HG03342 (cell line): Measurements from ENCODE around the gene TTYH3.
"Not testable (repeated sequence)": the region's sequence is repeated elsewhere in the genome, so short reads cannot be mapped to it uniquely, and the experiment has no call there.

Experiments used
- ATAC-seq: cut with Tn5 transposase; IDR thresholded peaks from one replicate; pipeline ENCODE4 v1.9.1; 2021; ENCODE audit warnings: mild to moderate bottlenecking, moderate library complexity; ENCODE audit not compliant: unreplicated experiment

Gene TTYH3

GRCh38 chr7:2601907-2602306, 29.9 kb upstream of the TTYH3 start:
- no peak for ATAC-seq

DNA sequence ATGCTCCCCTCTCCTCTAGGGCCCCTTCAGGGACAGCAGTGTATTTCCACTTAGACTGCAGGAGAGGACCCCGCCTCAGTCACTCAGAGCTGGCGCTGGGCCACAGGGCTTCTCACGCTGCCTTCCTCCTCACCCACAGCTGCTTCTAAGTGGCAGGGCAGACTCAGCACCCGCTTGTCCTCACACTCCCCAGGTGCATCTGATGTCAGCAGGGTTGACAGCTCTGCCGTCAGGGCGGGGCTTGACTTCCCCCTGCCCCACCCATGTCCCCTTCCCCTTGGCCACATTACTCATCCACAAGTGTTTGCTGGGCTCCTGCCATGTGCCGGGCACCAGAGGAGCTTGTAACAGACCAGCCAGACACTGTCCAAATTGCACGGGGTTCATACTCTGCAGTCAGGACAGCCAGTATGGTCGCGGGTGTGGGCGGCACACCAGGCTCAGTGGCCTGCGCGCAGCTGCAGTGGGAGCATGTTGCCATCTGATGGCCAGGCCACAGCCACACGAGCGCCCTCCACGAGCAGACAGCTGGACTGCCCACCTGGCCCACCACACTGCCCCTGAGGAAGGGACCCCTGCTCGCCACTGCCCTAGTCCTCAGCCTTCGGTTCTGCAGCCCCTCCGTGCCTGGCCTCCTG, 29.3 kb upstream of the TTYH3 start:
- no peak for ATAC-seq

DNA sequence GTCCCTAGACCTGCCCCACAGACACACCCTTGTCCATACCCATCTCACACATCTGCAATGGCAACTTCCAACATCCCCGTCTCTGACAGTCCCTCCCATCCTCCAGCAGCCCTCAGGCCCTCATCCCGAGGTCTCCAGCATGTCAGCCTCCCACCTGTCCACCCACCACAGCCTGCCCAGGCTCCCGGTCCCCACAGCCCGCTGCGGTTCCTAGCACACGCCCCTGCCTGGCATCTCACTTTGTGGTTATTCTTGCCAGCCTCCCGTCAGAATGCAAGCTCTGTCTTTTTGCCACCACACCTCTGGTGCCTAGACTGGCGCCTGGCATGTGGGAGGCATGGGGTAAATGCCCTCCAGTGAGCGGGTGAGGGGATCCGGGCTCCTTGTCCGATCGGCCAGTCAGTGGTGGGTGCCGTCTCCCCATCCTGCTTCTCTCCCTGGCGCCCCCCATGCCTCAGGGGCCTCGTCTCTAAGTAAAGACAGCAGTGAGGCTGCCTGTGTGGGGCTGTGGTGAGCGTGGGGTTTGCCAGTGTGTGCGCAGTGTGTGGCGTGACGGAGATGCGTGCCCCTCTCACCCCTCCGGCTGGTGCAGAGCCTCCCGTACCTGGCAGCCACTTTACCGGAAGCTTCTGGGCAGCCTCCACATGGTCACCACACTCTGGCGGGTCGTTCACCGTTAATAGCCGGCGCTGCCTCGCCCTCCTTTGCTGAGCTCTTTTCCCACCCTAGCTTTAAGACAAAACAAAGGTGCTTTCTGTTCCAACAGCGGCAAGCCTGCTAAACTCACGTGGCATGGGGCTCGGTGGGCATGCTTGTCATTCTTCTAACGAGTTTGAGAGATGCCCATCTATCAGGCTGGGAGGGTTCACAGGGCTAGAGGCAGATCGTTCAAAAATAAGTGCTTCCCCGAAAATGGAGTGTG, 28.5 kb upstream of the TTYH3 start:
- no peak for ATAC-seq

DNA sequence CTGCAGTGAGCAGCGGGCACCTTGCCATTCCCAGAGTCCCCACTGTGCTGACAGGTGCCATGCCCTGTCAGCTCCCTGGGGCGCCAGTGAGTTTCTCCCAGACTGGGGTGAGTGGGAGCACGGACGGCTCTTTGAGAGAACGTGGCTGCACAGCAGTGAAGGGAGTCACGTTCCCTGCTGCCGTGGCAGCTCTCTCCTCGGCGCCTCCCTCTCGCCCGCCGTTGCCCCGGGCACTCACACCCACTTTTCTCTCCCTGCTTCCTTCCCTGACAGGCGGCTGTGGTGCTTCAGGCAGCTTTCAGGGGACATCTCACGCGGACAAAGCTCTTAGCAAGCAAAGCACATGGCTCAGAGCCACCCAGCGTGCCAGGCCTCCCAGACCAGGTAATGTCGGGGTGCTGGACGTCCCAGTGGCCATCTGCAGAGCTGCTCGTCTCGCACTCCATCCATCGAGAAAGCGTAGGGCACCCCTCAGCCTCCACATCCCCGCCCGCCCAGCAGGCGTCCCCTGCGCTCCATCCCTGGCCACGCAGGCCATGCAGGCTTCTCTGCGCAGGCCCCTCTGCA, 27.1 kb upstream of the TTYH3 start:
- no peak for ATAC-seq

DNA sequence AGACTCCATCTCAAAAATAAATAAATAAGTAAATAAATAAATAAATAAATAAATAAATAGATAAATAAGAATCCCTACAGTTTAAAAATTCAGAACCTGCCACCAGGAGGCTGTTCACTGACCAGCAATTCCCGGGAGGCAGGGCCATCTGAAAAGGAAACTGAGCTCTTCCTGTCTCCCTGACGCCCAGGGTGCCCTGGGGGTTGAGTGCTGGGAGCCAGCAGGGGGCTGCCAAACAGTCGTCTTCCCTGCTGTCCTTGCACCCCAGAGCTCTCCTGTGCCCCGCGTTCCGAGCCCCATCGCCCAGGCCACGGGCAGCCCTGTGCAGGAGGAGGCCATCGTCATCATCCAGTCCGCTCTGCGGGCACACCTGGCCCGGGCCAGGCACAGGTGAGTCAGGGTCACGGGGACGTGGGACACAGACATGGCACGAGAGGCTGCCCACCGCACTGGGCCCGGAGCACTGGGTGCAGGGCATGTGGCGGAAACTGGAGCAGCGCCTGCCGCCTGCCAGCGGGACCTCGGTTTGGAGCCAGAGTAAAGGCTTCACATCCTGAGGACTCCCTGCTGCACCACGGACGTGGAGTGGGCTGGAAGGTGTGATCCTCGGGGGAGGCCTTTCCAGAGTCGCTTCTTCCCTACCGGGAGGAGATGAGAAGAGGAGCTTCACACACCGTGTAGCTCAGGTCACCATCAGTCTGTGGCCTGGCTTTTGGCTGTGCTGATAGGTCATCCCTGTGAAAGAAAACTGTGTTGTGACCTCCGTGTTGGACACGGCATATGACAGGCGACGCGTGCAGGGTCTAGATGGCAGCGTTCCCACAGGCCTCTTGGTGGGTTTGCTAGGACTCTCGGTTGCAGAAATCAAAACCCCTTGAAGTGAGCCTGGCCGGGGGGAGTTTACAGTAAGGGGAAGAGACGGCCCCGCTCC, 25.9 kb upstream of the TTYH3 start:
- ATAC-seq, result no peak

DNA sequence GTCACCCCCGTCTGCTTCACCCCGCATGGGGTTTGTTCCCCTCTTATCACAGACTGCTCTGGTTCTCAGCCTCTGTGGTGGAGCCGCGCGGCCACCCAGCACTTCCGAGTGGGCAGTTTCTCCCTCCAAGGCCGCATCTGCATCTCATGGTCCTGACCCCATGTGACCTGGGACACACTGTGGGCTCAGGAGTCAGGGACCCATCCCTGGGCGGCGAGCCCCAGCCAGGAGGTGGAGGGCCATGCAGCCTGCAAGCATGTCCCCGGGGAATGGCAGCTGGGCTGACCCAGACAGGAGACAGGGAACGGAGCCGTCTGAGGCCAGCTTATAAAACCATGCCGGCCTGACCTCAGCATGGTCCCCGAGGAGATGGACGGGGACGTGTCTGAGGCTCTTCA, 25.2 kb upstream of the TTYH3 start:
- ATAC-seq, result no peak

DNA sequence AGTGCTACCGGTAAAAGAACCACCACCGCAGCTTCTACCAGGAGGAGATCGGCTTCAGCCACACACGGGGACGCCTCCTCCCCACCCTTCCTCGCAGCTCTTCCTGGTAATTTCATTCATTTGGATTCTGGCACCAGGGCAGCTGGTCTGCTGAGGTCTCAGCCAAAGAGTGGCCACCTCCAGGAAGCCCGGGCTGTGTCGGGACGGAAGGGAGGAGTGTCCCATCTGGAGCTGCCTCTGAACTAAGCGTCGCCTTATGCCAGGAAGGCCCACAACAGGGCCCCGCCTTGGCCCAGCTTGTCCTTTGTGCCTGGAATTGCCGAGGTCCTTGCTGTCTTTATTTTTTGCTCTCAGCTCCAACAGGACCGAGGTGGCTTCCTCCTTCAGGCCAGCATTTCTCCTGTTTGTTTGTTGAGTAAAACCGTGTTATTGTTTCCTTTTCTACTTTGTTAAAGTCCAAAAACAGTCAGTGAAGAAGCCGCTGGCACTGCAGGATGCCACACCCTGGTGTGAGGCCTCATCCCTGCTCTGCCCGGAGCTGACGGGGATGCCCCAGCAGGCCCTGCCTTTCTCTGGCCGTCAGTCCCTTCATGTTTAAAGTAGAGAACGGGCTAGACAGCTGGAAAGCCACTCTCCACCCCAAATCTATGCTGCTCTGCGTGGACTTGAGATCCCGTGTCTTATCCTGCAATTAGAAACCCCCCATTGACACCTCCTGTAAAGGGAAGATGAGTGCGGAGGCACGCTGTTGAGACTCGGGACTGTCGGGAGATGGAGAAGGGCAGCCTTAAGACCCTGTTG, 24.5 kb upstream of the TTYH3 start:
- no peak for ATAC-seq

DNA sequence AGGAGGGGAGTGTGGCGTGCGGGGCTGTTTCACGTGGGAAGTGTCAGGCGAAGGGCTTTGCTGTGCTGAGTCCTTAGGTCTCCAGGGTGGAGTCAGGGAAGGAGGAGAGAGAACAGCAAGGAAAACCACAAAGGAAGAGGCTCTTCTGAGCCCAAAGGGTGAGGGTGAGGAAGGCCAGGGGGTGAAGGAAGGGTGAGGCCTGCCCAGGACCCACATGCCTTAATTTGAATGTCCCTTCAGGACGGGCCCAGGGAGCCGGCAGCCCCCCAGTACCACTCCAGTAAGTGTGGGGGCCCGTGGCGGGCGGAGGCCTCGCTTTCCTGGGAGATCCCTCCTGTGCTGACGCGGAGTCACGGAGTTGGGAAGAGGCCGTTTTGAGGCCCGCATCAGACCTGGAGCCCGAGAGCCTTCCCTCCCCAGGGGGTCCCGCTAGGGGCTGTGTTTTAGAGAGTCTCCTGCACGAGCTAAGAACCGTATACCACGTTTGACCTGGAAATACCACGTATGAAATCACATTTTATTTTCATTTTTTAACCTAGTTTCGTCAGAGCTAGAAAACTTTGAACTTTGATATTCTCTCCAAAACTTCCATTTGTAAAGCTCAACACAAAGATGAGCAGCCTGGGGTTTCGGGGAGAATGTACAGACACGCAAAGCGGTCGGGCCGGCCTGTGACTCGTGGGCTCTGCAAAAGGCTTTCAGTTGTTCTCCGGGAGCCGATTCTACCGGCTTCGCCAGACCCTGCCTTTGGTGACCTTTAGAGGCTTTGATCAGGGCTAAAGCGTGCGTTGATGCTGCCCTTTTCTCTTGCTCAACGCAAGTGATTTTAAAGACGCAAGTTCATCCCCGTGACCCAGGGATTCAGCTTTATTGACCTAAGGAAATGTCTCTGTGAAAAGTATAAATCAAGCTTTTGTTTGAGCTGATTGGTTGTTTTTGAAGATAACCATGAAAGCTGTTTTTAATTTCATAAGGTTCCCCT, 23.6 kb upstream of the TTYH3 start:
- no peak for ATAC-seq

GRCh38 chr7:2608921-2609411, 22.8 kb upstream of the TTYH3 start:
- ATAC-seq, result peak; percentile 56

- ATAC-seq, result not testable (repeated sequence)
Observed at GRCh38 chr7:2609646-2610045, 22.1 kb upstream of the TTYH3 start.

GRCh38 chr7:2610466-2610865, 21.3 kb upstream of the TTYH3 start:
- no peak for ATAC-seq

- ATAC-seq, result no peak
Observed at GRCh38 chr7:2610898-2611297, 20.9 kb upstream of the TTYH3 start.

GRCh38 chr7:2611401-2611800, 20.4 kb upstream of the TTYH3 start:
- ATAC-seq, result no peak

GRCh38 chr7:2611922-2612321, 19.9 kb upstream of the TTYH3 start:
- ATAC-seq, result no peak

DNA sequence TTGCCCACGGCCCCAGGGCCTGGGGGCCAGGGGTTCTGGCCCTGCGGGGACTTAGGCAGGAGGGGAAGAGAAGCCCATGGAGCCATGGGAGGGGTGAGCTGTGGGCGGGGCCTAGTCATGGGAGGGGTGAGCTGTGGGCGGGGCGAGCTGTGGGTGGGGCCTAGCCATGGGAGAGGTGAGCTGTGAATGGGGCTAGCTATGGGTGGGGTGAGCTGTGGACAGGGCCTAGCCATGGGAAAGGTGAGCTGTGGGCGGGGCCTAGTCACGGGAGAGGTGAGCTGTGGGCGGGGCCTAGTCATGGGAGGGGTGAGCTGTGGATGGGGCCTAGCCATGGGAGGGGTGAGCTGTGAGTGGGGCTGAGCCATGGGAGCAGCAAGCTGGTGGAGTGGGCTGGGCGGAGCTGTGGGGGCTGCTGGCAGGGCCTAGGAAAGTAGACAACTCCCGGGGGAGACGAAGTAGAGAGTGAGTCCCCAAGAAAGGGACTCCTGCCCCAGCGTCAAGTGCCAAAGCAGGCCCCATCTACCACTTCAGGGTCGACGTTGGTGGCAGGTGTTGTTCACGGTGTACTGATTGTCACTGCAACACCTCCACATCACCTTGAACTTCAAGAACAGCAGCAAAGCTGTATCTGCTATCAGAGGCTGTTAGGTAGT, 19.2 kb upstream of the TTYH3 start:
- ATAC-seq, result no peak

DNA sequence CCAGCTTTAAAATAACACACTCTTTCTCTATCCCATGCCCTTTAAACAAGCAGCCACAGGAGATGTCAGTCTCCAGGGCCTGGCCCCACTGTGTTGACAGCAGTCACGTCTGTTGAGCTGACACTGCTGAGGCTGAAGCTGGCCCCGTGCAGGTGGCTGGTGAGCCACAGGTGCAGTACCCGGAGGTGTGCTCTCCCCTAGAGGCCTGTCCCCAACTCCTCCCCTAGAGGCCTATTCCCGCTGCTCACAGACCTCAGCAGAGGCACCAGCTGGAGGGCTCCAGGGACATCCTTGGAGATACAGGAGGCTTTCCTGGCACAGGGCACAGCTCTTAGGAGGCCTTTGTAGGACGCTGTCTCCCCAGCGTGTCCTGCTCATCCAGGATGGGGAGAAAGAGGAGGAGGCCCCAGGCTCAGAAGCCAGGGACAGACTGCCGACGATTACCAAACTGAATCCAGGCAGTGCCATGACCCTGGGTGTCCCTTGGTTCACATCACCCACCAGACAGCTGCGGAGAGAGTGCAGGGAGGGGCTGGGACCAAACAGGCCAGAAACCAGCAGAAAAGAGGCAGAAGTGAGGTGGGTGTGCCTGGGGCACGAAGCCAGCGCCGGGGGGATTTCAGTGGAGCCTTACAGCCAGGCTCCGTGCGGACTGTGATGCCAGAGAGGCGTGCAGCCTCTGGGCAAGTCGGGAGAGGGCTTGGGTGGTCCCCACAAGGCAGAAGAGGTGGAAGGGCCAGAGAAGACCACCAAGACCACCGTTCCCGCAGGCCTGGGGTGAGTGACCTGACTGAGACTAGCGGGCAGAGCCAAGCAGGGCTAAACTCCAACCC, 18.5 kb upstream of the TTYH3 start:
- no peak for ATAC-seq

- no peak for ATAC-seq
Observed at GRCh38 chr7:2613931-2614600, 17.7 kb upstream of the TTYH3 start.
